RWPE2 (cell line): ENCODE results near the gene CCDC24.
A peak's percentile ranks its signal among the peaks of the same experiment; 100 is the strongest.

ENCODE experiments used
- ATAC-seq: fragments of 200-7000 bp; cut with Tn5 transposase; 3 replicates; pipeline ENCODE4 v1.9.1; 2021; ENCODE audit warnings: low read depth
- DNase-seq: peaks from one replicate; pipeline ENCODE4 v3.0.0-alpha.2; 2020; ENCODE audit warnings: low spot score
- H3K27ac ChIP-seq: fragments of 450-650 bp; 2 replicates; pipeline ENCODE4 v1.5.1; 2017; ENCODE audit warnings: mild to moderate bottlenecking; ENCODE audit not compliant: poor library complexity, severe bottlenecking
- H3K27me3 ChIP-seq: fragments of 250-450 bp; sonication (Bioruptor Pico); 2 replicates; pipeline ENCODE4 v1.5.1; 2021; ENCODE audit warnings: mild to moderate bottlenecking, moderate library complexity; ENCODE audit not compliant: insufficient read depth, poor library complexity, severe bottlenecking
- H3K36me3 ChIP-seq: fragments of 250-450 bp; sonication (Bioruptor Pico); 2 replicates; pipeline ENCODE4 v1.5.1; 2020; ENCODE audit warnings: low read depth, mild to moderate bottlenecking, moderate library complexity
- H3K4me1 ChIP-seq: fragments of 250-450 bp; sonication (Bioruptor Pico); 2 replicates; pipeline ENCODE4 v1.5.1; 2021; ENCODE audit warnings: mild to moderate bottlenecking, moderate library complexity; ENCODE audit not compliant: insufficient read depth, poor library complexity, severe bottlenecking
- H3K4me3 ChIP-seq: fragments of 250-450 bp; sonication (Bioruptor Pico); 2 replicates; pipeline ENCODE4 v1.5.1; 2021; ENCODE audit warnings: mild to moderate bottlenecking, moderate library complexity; ENCODE audit not compliant: severe bottlenecking
- H3K9me3 ChIP-seq: fragments of 250-450 bp; sonication (Bioruptor Pico); 2 replicates; pipeline ENCODE4 v1.5.1; 2021; ENCODE audit warnings: mild to moderate bottlenecking, moderate library complexity; ENCODE audit not compliant: severe bottlenecking
- CTCF ChIP-seq: fragments of 450-650 bp; IDR thresholded peaks from one replicate; pipeline ENCODE4 v1.5.1; 2017; ENCODE audit warnings: mild to moderate bottlenecking, moderate library complexity; ENCODE audit not compliant: poor library complexity, severe bottlenecking

The CCDC24 gene

GRCh38 chr1:44013949-44014348 lies 22.6 kb downstream of the CCDC24 start:
- Histone ChIP-seq H3K27ac (no peak overlapping the region), H3K4me1 (no peaks in the 10 kb centered on the region), H3K9me3 (no peaks in the 10 kb centered on the region), H3K4me3 (no peak overlapping the region), H3K36me3 (peaks cover 4% of the 10 kb centered on the region; the same call in 1 of the 2 replicates), H3K27me3 (no peaks in the 10 kb centered on the region)
- no peak for TF ChIP-seq CTCF
- DNase-seq (no peak), ATAC-seq (no peak)

GRCh38 chr1:44014365-44015104 lies 23.1 kb downstream of the CCDC24 start:
- Histone ChIP-seq H3K27me3 (no peaks in the 10 kb centered on the region), H3K27ac (no peak overlapping the region), H3K4me1 (no peaks in the 10 kb centered on the region), H3K36me3 (peaks cover 5% of the 10 kb centered on the region; the same call in 1 of the 2 replicates), H3K4me3 (no peak overlapping the region), H3K9me3 (no peaks in the 10 kb centered on the region)
- TF ChIP-seq CTCF: no peak
- DNase-seq (no peak), ATAC-seq (no peak)

GRCh38 chr1:44015206-44015605 lies 23.8 kb downstream of the CCDC24 start:
- TF ChIP-seq CTCF: no peak
- ATAC-seq (no peak), DNase-seq (peak; percentile 49)
- Histone ChIP-seq H3K36me3 (peaks cover 5% of the 10 kb centered on the region; the same call in 1 of the 2 replicates), H3K27ac (no peak overlapping the region), H3K27me3 (no peaks in the 10 kb centered on the region), H3K9me3 (no peaks in the 10 kb centered on the region), H3K4me3 (no peak overlapping the region), H3K4me1 (no peaks in the 10 kb centered on the region)

GRCh38 chr1:44016041-44016889 lies 24.9 kb downstream of the CCDC24 start:
- DNase-seq (no peak), ATAC-seq (no peak)
- Histone ChIP-seq H3K4me3 (no peak overlapping the region), H3K9me3 (no peaks in the 10 kb centered on the region), H3K4me1 (no peaks in the 10 kb centered on the region), H3K27ac (no peak overlapping the region), H3K27me3 (no peaks in the 10 kb centered on the region), H3K36me3 (peaks cover 5% of the 10 kb centered on the region; the same call in 1 of the 2 replicates)
- TF ChIP-seq CTCF: no peak
